Neural crest cell (in vitro differentiated cells): ENCODE data around the gene MAL. TPM values are rescaled to one million over a fixed set of nuclear protein-coding genes. Genes with fewer than 3 reads are reported as not detected.
A peak's percentile ranks its signal among the peaks of the same experiment; 100 is the strongest.

Experiments used
- DNase-seq: peaks from one replicate; pipeline ENCODE4 v3.0.0; 2021; ENCODE audit warnings: low read depth, mixed read lengths, low spot score
- H3K27ac Mint-ChIP-seq: one replicate; pipeline ENCODE4 v1.8.0; 2021; ENCODE audit warnings: mild to moderate bottlenecking, mixed read lengths; ENCODE audit not compliant: unreplicated experiment
- H3K27me3 Mint-ChIP-seq: 2 replicates; pipeline ENCODE4 v1.8.0; 2021; ENCODE audit warnings: low read depth, mild to moderate bottlenecking, mixed read lengths
- H3K36me3 Mint-ChIP-seq: 2 replicates; pipeline ENCODE4 v1.8.0; 2021; ENCODE audit warnings: low read depth, mild to moderate bottlenecking, mixed read lengths
- H3K4me1 Mint-ChIP-seq: 2 replicates; pipeline ENCODE4 v1.8.0; 2021; ENCODE audit warnings: mixed read lengths
- H3K4me3 Mint-ChIP-seq: one replicate; pipeline ENCODE4 v1.8.0; 2021; ENCODE audit warnings: mild to moderate bottlenecking, mixed read lengths
- H3K9me3 Mint-ChIP-seq: 2 replicates; pipeline ENCODE4 v1.8.0; 2021; ENCODE audit warnings: mixed read lengths
- total RNA-seq: library from RNA; stranded (reverse); gene quantifications from 2 replicates; pipeline ENCODE4 v1.2.1, GENCODE V29; 2021
- TF ChIP-seq, protein P1 (sequence below): fragments of 200-600 bp; sonication (generic); conservative IDR thresholded peaks from 2 replicates; pipeline ENCODE4 v1.5.0; 2021; ENCODE audit warnings: antibody characterized with exemption, mild to moderate bottlenecking

MAL gene
- total RNA-seq, 1 donor from 2014 or later: 0.65 TPM

DNA sequence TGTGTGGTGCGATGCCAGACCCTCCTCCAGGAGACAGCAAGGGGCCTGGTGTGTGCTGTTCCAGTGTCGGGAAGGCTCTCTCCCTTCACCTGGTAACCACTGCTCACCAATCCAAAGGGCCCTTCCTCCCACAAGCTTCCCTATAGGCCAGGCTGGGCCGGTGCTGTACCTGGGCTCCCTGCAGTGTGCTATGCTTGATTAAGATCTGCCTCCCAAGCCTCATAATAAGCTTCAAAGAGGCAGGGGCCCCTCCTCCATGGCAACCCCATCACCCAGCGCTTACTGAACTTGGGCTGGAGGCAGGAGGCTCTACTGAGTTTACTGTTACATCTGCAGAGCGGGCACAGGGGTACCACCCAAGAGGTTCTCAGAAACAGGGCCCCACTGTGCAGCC is 4.5 kb upstream of the MAL start:
- peaks cover 64% of the 10 kb centered on the region for H3K27me3 Mint-ChIP-seq
- H3K4me1 Mint-ChIP-seq: peaks cover 17% of the 10 kb centered on the region
- no peak overlapping the region for H3K4me3 Mint-ChIP-seq
- no peaks in the 10 kb centered on the region for H3K36me3 Mint-ChIP-seq
- DNase-seq: no peak
- peak overlapping the region; percentile 73 for H3K27ac Mint-ChIP-seq
- TF ChIP-seq, protein P1, sequence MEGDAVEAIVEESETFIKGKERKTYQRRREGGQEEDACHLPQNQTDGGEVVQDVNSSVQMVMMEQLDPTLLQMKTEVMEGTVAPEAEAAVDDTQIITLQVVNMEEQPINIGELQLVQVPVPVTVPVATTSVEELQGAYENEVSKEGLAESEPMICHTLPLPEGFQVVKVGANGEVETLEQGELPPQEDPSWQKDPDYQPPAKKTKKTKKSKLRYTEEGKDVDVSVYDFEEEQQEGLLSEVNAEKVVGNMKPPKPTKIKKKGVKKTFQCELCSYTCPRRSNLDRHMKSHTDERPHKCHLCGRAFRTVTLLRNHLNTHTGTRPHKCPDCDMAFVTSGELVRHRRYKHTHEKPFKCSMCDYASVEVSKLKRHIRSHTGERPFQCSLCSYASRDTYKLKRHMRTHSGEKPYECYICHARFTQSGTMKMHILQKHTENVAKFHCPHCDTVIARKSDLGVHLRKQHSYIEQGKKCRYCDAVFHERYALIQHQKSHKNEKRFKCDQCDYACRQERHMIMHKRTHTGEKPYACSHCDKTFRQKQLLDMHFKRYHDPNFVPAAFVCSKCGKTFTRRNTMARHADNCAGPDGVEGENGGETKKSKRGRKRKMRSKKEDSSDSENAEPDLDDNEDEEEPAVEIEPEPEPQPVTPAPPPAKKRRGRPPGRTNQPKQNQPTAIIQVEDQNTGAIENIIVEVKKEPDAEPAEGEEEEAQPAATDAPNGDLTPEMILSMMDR: no peak
- H3K9me3 Mint-ChIP-seq: no peaks in the 10 kb centered on the region

DNA sequence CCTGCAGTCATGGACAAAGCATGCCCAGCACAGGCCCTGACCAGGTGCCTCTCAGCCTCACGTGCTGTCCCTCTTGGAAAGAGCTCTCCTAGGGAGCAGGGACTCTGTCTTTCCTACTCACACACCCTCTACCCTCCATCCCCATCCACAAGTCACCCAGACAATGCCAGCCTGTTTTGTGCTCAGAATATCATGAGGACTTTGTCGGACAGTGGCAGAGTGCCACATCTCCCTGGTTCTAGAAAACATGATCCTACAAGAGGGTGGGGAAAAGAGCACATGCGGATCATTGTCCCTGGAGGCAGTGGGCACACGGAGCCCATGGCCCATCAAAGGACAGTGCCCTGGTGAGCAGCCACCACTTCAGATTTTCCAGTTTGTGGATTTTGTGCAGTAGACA is 3.7 kb upstream of the MAL start:
- Mint-ChIP-seq H3K36me3 (no peaks in the 10 kb centered on the region), H3K4me3 (no peak overlapping the region)
- TF ChIP-seq, protein P1: no peak

DNA sequence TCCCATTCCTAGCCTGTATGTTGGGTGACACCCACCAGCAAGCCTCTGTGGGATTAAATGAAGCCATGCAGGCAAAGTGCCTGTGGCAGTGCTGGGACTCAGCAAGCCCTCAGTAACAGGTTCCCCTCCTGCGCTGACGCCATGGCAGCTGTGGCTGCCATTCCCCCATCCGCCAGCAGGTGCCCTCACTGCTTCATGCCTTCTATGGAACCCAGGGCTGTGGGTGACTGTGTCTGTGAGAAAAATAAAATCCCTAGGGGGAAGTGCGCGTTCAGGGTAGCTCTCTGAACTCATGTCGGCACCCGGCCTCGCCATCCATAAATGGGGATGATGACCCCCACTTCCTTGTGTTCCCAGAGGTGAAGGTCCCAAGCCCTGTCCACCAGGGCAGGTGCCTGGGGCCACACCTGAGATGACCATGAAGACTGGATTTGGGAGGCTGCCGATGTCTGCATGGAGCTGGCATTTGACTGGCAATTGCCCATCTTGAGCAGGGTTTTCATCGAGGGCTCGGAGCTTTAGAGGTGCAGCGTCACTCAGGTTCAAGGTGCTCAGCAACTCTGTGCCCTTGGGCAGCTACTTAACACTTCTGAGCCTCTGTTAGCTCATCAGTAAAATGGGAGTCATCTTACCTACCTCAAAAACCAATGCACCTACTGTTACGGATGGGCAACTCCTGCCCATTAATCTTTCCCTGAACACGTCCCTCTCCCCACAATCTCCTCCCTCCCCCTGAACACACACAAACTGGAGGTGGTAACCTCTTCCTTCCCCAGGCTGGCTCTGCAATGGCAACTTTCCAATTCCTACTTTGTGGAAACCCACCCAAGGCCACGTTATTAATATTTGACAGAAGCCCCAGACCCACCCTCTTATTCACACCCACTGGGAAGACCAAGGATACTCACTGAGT is 2.9 kb upstream of the MAL start:
- Mint-ChIP-seq H3K4me1 (peaks cover 21% of the 10 kb centered on the region), H3K27me3 (peaks cover 80% of the 10 kb centered on the region), H3K4me3 (no peak overlapping the region), H3K27ac (no peak overlapping the region), H3K36me3 (no peaks in the 10 kb centered on the region), H3K9me3 (no peaks in the 10 kb centered on the region)
- peak; percentile 86 for DNase-seq
- TF ChIP-seq, protein P1: peak; percentile 88

More for the DNA sequence above, 3.7 kb upstream of the MAL start:
- H3K9me3 Mint-ChIP-seq: no peaks in the 10 kb centered on the region
- H3K27ac Mint-ChIP-seq: no peak overlapping the region
- no peak for DNase-seq
- H3K4me1 Mint-ChIP-seq: peaks cover 23% of the 10 kb centered on the region
- peaks cover 73% of the 10 kb centered on the region for H3K27me3 Mint-ChIP-seq

DNA sequence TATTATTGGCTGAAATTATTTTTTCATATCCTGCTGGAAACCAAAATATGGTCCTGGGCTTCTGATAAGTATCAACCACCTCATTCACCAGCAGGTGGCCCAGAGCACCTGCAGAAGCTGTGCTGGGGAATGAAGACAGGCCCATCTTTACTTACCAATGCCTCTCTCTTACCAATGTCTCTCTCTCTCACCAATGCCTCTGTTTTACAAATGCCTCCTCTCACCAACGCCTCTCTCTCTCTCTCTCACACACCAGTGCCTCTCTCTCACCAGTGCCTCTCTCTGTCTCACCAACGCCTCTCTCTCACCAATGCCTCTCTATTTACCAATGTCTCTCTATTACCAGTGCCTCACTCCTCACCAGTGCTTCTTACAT is 2.3 kb upstream of the MAL start:
- no peak for DNase-seq
- Mint-ChIP-seq H3K36me3 (no peaks in the 10 kb centered on the region), H3K27ac (no peak overlapping the region), H3K27me3 (peaks cover 84% of the 10 kb centered on the region), H3K4me1 (peaks cover 19% of the 10 kb centered on the region), H3K4me3 (no peak overlapping the region), H3K9me3 (no peaks in the 10 kb centered on the region)
- TF ChIP-seq, protein P1: peak; percentile 55

DNA sequence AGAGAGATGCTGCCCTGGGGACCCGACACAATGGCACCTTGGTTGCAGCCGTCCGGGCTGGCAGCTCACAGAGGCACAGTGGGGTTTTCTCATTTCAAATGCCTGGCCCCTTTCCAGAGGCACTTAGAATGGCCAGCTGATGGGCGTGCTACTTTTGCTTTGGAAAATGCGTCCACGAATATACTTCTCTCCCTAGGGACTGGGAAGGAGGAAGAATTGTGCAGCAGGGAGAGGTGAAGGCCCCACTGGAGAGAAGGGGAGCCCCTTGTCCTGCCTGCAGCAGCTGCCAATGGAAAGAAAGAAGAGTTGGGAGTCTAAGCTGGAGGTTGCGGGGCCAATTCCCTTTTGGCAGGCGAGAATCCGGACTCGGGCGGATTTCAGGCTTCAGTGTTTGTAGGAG is 1.1 kb upstream of the MAL start:
- H3K4me3 Mint-ChIP-seq: peak overlapping the region; percentile 73

More for the DNA sequence above, 1.1 kb upstream of the MAL start:
- DNase-seq: no peak
- Mint-ChIP-seq H3K27me3 (peaks cover 88% of the 10 kb centered on the region), H3K36me3 (no peaks in the 10 kb centered on the region), H3K27ac (no peak overlapping the region), H3K4me1 (peaks cover 19% of the 10 kb centered on the region), H3K9me3 (no peaks in the 10 kb centered on the region)
- TF ChIP-seq, protein P1: no peak
